Activated CD8-positive, alpha-beta memory T cell treated with anti-CD3 and anti-CD28 coated beads, Interleukin-2, amount 50 U/mL, for 1 hour (primary cell): Measurements from ENCODE around the gene ZNF862.

Source experiments
- DNase-seq: peaks from one replicate; pipeline ENCODE4 v3.0.0-alpha.2; 2020; ENCODE audit errors: extremely low read depth

Gene ZNF862

GRCh38 chr7:149845257-149845980 is 7.2 kb downstream of the ZNF862 start:
- no peak for DNase-seq

DNA sequence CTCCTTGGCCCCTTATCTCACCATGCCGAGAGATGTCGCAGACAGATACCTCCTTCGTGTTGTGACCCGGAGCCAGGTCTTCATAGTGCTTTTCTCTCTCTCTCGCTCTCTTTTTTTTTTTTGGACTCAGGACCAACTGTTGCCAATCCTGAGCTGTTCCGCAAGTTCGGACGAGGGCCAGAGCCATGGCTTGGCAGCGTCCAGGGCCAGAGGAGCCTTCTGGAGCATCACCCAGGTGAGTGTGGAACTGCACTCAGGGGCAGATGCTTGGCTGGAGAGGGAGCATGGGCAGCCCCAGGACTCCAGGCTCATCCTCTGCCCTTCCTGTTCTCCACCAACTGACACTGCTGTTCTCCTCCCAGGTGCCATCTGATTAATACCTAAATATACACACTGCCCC is 7.8 kb downstream of the ZNF862 start:
- no peak for DNase-seq

GRCh38 chr7:149846436-149847046 is 8.4 kb downstream of the ZNF862 start:
- no peak for DNase-seq

DNA sequence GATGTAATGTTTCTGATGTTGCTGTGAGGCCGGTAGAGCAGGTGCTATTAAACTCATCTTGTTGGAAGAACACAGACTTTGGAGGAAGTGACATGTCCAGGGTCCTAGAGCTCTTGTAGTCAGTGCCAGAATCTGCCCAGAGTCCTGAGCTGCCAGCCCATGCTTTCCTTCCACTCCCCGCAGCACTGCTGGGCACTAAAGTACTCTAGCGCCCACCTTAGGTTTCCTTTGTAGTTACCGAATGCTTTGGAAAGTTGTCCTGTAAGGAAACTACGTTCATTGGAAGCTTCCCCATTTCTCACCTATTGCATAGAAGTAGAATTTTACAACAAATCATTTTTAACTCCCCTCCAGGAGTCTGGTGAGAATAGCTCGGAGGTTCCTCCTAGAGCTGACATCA is 11.0 kb downstream of the ZNF862 start:
- no peak for DNase-seq

GRCh38 chr7:149850007-149850594 is 11.9 kb downstream of the ZNF862 start:
- DNase-seq: no peak

DNA sequence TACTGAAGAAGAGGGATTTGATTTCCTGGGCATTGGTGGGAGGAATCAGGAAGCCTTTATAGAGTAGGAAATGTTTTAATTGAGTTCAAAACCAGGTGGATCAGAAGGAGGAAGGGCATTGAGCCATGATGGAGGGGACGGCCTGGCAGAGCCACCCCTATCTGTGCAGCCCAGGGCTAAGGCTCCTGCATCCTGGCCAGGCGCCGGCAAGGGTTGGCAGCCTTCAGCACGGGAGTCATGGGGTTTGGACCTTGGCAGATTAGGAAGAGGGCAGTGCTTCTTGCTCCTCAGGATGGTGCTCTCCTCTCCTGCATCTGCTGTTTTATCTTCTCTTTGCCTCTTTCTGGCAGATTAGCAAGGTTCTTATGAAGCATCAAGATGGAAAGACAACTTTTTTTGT is 12.5 kb downstream of the ZNF862 start:
- DNase-seq: no peak

DNA sequence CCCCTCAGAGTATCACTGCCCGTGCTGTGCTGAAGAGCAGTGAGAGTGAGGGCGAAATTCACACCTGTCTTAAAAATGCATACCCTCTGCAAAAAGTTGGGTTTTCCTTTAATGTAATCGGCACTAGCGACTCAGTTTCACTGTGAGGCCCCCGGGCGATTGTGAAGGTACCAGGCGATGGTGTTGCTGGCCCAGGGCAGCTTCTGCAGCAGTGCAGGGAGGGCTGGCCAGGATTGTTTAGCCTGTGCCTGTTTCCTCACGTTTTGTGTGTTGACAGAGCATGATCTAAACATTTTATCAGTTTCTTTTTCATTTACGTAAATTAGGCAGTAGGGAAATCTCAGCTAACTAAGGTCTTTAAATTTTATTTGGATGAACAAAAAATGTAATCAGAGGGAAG is 13.3 kb downstream of the ZNF862 start:
- DNase-seq: no peak

DNA sequence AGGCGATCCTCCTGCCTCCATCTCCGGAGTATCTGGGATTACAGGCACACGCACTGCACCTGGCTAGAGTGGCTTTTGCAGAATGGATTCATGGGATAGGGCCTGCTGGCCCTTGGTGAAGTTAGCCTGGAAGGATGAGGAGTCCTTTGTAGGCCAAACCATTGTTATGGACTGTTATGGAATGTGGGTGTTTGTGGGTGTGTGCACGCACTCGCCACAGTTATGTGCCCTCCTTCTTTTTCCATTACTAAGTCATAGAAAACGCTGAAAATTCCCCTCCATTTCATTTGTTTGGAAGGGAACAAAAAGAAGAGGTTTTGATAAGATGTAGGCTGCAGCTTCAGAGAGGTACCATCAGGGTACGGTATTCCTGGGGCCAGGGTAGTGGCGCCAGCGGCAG is 15.0 kb downstream of the ZNF862 start:
- DNase-seq: no peak

DNA sequence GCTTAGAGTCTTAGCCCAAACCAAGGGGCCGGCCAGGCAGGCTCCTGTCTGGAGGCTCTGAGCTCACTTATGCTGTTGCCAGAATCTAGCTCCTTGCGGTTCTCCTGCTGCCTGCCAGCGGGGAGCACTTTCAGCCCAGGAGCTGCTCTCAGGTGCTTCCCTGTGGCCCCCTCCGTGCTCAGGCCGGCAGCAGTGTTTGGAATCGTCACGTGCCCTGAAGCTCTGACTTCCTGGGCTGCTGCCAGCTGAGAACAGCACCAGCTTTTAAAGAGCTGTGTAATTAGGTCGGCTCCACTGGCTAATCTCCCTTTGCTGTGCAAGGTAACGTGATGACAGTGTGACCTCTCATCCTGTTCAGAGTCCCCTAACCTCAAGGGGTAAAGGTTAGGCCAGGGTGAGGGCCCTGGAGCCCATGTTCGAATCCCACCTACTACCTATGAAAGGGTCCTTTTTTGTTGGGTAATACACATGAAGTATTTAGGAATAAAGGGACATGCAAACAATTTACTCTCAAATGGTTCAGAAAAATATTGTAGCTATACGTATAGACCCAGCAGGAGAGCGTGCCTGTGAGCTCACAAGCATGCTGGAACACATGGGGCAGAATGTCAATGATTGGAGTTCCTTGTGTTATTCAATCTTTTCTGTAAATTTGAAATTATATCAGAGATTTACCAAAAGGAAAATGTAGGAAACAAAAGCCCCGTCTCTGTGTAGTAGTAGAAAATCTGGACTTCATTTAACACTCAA is 16.6 kb downstream of the ZNF862 start:
- no peak for DNase-seq

DNA sequence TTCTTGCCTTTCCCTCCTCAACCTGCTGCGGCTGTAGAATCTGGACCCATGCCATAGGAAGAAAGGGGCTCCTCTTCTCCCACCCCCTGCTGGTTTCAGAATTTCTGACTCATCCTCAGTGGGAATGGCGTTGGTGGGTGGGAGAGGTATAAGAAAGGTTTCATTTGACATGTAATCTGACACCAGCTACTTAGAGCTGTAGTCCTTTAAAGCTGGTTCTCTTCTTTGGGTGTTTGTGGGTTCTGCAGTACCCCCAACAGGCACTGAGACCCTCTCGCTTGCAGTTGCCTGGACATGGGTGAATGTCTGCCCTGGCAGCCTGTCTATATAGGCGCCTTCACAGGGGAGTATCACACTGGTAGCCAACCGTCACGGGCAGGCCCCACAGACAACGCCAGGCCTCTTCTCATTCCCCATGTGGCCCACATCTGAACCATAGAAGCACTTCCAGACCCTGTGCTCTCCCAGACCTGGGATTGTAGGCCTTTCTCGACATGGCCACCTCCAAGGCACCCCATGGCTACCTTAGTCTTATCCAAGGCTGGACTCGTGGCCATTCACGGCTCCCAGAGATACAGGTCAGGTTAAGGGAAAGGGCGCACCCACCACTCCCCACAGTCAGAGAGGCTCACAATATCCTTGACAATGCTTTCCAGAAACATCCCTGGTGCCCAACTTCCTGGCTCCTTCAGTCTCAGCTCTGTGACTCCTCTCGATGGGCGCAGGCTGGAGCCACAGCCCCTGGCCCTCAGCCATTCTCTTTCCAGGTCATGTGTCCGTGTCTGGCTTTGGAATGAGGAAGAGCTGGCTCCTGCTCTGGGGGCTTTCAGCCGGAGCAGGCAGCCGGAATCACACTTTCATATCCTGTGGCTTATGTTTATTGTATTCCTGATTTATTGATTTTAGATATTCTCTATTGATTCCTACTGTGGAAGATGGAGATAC is 17.5 kb downstream of the ZNF862 start:
- DNase-seq: no peak

DNA sequence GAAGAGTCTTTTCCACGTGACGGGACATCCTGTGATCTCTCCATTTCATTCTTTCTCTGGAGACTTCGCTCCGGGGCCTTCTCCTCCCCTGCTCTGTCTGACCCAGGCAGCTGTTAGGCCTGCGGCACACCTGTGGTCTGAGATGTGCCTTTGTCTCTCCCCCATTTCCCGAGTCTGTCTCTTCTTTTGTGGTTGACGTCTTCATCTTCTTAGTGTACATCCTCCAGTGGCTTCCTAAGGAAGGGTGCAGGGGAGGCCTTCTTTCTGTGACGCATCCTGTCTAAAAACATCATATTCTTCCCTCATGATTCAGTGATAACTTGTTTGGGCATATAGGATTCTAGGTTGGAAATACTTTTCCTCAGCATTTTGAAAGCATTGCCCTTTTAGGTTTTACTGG is 18.4 kb downstream of the ZNF862 start:
- DNase-seq: no peak

GRCh38 chr7:149859369-149859768 is 21.2 kb downstream of the ZNF862 start:
- no peak for DNase-seq

- DNase-seq: no peak
Measured at GRCh38 chr7:149859876-149860275, 21.7 kb downstream of the ZNF862 start.

DNA sequence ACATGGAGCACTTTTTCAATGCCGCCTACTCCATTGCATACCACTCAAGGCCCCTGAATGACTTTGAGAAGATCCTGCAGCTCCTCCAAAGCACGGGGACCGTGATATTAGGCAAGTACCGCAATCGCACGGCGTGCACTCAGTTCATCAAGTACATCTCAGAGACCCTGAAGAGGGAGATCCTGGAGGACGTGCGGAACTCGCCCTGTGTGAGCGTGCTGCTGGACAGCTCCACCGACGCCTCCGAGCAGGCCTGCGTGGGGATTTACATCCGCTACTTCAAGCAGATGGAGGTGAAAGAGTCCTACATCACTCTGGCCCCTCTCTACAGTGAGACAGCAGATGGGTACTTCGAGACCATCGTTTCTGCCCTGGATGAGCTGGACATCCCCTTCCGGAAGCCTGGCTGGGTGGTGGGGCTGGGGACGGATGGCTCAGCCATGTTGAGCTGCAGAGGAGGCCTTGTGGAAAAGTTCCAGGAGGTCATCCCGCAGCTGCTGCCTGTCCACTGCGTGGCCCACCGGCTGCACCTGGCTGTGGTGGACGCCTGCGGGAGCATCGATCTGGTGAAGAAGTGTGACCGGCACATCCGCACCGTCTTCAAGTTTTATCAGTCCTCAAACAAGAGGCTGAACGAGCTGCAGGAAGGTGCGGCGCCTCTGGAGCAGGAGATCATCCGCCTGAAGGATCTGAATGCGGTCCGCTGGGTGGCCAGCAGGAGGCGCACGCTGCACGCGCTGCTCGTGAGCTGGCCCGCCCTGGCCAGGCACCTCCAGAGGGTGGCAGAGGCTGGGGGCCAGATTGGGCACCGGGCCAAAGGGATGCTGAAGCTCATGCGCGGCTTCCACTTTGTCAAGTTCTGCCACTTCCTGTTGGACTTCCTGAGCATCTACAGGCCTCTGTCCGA is 22.9 kb downstream of the ZNF862 start:
- DNase-seq: no peak

DNA sequence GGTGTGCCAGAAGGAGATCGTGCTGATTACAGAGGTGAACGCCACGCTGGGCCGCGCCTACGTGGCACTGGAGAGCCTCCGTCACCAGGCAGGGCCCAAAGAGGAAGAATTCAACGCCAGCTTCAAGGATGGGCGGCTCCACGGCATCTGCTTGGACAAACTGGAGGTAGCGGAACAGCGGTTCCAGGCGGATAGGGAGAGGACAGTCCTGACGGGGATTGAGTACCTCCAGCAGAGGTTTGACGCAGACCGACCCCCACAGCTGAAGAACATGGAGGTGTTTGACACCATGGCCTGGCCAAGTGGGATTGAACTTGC is 23.5 kb downstream of the ZNF862 start:
- no peak for DNase-seq

DNA sequence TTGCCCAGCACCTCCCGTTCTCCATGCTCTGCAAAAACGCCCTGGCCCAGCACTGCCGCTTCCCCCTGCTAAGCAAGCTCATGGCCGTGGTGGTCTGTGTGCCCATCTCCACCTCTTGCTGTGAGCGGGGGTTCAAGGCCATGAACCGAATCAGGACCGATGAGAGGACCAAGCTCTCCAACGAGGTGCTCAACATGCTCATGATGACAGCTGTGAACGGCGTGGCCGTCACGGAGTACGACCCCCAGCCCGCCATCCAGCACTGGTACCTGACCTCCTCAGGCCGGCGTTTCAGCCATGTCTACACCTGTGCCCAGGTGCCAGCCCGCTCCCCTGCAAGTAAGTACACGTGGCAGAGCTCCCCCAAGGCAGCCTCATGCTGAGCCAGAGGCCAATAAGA is 24.0 kb downstream of the ZNF862 start:
- no peak for DNase-seq

- DNase-seq: no peak
Measured at GRCh38 chr7:149863500-149863899, 25.3 kb downstream of the ZNF862 start.

- no peak for DNase-seq
Measured at GRCh38 chr7:149864023-149864422, 25.8 kb downstream of the ZNF862 start.

DNA sequence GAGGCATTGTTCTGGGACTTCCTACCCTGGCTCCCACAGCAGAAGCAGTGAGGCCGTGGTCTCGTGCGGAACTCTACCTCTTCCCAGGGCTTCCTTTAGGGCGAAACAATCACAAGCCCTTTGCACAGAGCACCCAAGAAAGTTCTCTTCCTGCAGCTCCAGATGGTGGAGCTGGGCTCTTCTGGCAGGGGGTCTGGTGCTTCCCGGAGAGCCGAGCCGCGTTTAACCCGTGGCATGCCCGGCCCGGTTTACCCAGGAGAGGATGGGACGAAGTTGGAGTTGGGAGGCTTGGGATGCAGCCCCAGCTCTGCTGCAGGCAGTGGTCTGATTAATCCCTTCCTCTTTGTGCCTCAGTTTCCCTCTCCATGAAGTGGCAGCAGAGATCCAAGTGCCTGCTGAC is 26.6 kb downstream of the ZNF862 start:
- DNase-seq: no peak

DNA sequence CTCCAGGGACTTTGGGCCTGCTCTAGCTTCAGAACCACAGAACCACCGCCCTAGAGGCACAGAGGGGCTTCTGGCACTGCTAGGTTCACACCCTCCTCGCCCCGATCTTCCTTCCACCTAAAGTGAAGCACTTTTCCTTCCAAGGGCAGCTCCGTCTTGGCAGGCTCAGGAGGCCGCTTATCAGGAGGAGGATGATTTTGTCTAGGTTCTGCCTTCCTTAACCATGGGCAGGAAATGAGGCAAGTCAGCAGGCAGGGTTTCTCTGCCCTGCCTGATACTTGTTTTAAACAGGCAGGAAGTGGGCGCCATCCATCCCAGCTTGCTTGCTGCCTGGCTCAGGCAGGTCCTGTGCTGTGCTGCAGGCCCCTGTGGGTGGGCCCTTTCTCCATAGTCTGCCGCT is 27.3 kb downstream of the ZNF862 start:
- DNase-seq: no peak
